GM19467 (cell line): ENCODE data around the gene PPM1H.
A peak's percentile ranks its signal among the peaks of the same experiment; 100 is the strongest.

Source experiments
- ATAC-seq: cut with Tn5 transposase; IDR thresholded peaks from one replicate; pipeline ENCODE4 v1.9.1; 2021; ENCODE audit warnings: mild to moderate bottlenecking, moderate library complexity; ENCODE audit not compliant: unreplicated experiment

The PPM1H gene

GRCh38 chr12:62657363-62657632 is 277.7 kb downstream of the PPM1H start:
- ATAC-seq = no peak

GRCh38 chr12:62656591-62657362 is 278.2 kb downstream of the PPM1H start:
- no peak for ATAC-seq

- ATAC-seq = no peak
These were observed 279.2 kb downstream of the PPM1H start for GRCh38 chr12:62655666-62656151.

- no peak for ATAC-seq
These were observed 280.4 kb downstream of the PPM1H start for GRCh38 chr12:62654326-62655241.

GRCh38 chr12:62653740-62654139 is 281.2 kb downstream of the PPM1H start:
- ATAC-seq = no peak

- no peak for ATAC-seq
These were observed 281.6 kb downstream of the PPM1H start for GRCh38 chr12:62653304-62653703.

- no peak for ATAC-seq
These were observed 283.8 kb downstream of the PPM1H start for GRCh38 chr12:62651138-62651537.

- ATAC-seq = no peak
These were observed 285.4 kb downstream of the PPM1H start for GRCh38 chr12:62649412-62650138.

- ATAC-seq = no peak
These were observed 287.4 kb downstream of the PPM1H start for GRCh38 chr12:62647586-62647985.

- no peak for ATAC-seq
These were observed 288.4 kb downstream of the PPM1H start for GRCh38 chr12:62646566-62646965.

GRCh38 chr12:62643486-62643885 is 291.5 kb downstream of the PPM1H start:
- no peak for ATAC-seq

GRCh38 chr12:62642486-62642885 is 292.5 kb downstream of the PPM1H start:
- ATAC-seq = no peak

- peak; percentile 85 for ATAC-seq
These were observed 294.0 kb downstream of the PPM1H start for GRCh38 chr12:62640910-62641448.

GRCh38 chr12:62637679-62638078 is 297.3 kb downstream of the PPM1H start:
- ATAC-seq = no peak

GRCh38 chr12:62635649-62636048 is 299.3 kb downstream of the PPM1H start:
- no peak for ATAC-seq

- ATAC-seq = no peak
These were observed 302.5 kb downstream of the PPM1H start for GRCh38 chr12:62632411-62632918.

- ATAC-seq = no peak
These were observed 303.2 kb downstream of the PPM1H start for GRCh38 chr12:62631471-62632410.

- no peak for ATAC-seq
These were observed 304.8 kb downstream of the PPM1H start for GRCh38 chr12:62629971-62630739.

- ATAC-seq = no peak
These were observed 305.5 kb downstream of the PPM1H start for GRCh38 chr12:62629413-62629812.
